ENCODE measurements around the gene SNHG17. TPM values are rescaled to one million over a fixed set of nuclear protein-coding genes. Genes with fewer than 3 reads are reported as not detected.

The SNHG17 gene
- total and polyA plus RNA-seq, 2 of the 4 experiments (the other 2 are of a cell fraction): 5.4 to 38.2 TPM

- DNase-seq (no peak), ATAC-seq (ENCODE audit: low read depth) (no peak)
- H4K91ac ChIP-seq (ENCODE audit: insufficient read depth, low read depth, low read length): no peak overlapping the region
- no peak overlapping the region for H3K23ac ChIP-seq (ENCODE audit: low read depth, low read length)
- H3K36me3 ChIP-seq (ENCODE audit: control insufficient read depth, insufficient read depth, low read length): no peaks in the 10 kb centered on the region
- H3K4me3 ChIP-seq (ENCODE audit: insufficient read depth, low read depth, low read length): no peak overlapping the region
- no peak overlapping the region for H2AK5ac ChIP-seq (ENCODE audit: low read depth, low read length)
- no peak overlapping the region for H3K27ac ChIP-seq (ENCODE audit: insufficient read depth, low read length)
- no peak overlapping the region for H3K4me2 ChIP-seq (ENCODE audit: low read depth, low read length)
- intact Hi-C loops (cut with micrococcal nuclease) (no loop called here), in situ Hi-C loops (cut with MboI; ENCODE audit: low sequenced_read_pairs) (loop anchor here (25.0 kb wide), 1 partner anchor 1130 kb away; the partner anchor contains the start of gene GHRH), dilution Hi-C loops (cut with HindIII; ENCODE audit: low sequenced_read_pairs, unreplicated experiment) (no loop called here)
- no peak overlapping the region for H3K56ac ChIP-seq (ENCODE audit: extremely low read depth, insufficient read depth, low read length)
- H3K4me1 ChIP-seq (ENCODE audit: control insufficient read depth, insufficient read depth, low read length): peaks cover 2% of the 10 kb centered on the region; the same call in 1 of the 2 replicates
- POLR2A ChIA-PET (ENCODE audit: unreplicated experiment): no interaction called here
- H4K8ac ChIP-seq (ENCODE audit: low read depth in 2 of 2, low read length in 2 of 2): no peak overlapping the region
- H3K79me1 ChIP-seq (ENCODE audit: low read depth in 1 of 2, low read length in 2 of 2): no peaks in the 10 kb centered on the region
- no peaks in the 10 kb centered on the region for H3K9me1 ChIP-seq (ENCODE audit: insufficient read depth, low read length)
- no TSS peak for BruUV-seq (replicated peaks)
- H2BK20ac ChIP-seq (ENCODE audit: low read depth, low read length): no peak overlapping the region
- no peak overlapping the region for H2BK15ac ChIP-seq (ENCODE audit: low read depth, low read length)
- 20% methylated on average over 1 of the region's 3 CpGs; no CpG with 5 or more reads in 1 of the 2 experiments for WGBS, 2 experiments (ENCODE audit: extremely low coverage in 2 of 2, insufficient read length in 1 of 2)
- CTCF ChIA-PET: interaction anchor here (0.6 kb wide), 1 partner anchor 76 kb away, joined by 3 read pairs; no protein-coding TSS in a partner anchor
- no peaks in the 10 kb centered on the region for H4K20me1 ChIP-seq (ENCODE audit: insufficient read depth, low read length)
- no peak overlapping the region for H2AFZ ChIP-seq (replicated peaks; ENCODE audit: low read length, poor library complexity)
- no peak overlapping the region for H2BK5ac ChIP-seq (ENCODE audit: low read depth, low read length, poor library complexity, severe bottlenecking)
- H4K5ac ChIP-seq (ENCODE audit: low read depth, low read length): no peak overlapping the region
- no peak overlapping the region for H2AK9ac ChIP-seq (replicated peaks; ENCODE audit: low read depth, low read length, poor library complexity)
- no peak overlapping the region for H2BK120ac ChIP-seq (ENCODE audit: low read depth, low read length)
- TF ChIP-seq MAZ (IDR thresholded peaks at IDR 0.05; ENCODE audit: borderline replicate concordance, low read depth, low read length): no peak
- TF ChIP-seq CEBPB (IDR thresholded peaks at IDR 0.05; ENCODE audit: low read depth, low read length): no peak
- TF ChIP-seq USF2 (IDR thresholded peaks at IDR 0.05; ENCODE audit: low read depth, low read length): peak; percentile 81
- TF ChIP-seq BHLHE40 (IDR thresholded peaks at IDR 0.05; ENCODE audit: low read depth, low read length): no peak
- no peaks in the 10 kb centered on the region for H3K9me3 ChIP-seq (ENCODE audit: control insufficient read depth, insufficient read depth, low read length)
- peaks cover 26% of the 10 kb centered on the region for H3K27me3 ChIP-seq (ENCODE audit: control insufficient read depth, insufficient read depth, low read length)
- H3K4ac ChIP-seq (ENCODE audit: low read depth, low read length): no peak overlapping the region
- H3K14ac ChIP-seq (replicated peaks; ENCODE audit: low read depth, low read length): no peak overlapping the region
- no peak overlapping the region for H3K18ac ChIP-seq (ENCODE audit: low read depth, low read length)
- no peak overlapping the region for H3K9ac ChIP-seq (ENCODE audit: low read depth, low read length)
These were observed 42.8 kb downstream of the SNHG17 start for GRCh38 chr20:38392356-38392755.
